ENCODE measurements around the gene SMAD2.
"Not testable (repeated sequence)": the region's sequence is repeated elsewhere in the genome, so short reads cannot be mapped to it uniquely, and the experiment has no call there.

- not testable (repeated sequence) for TF ChIP-seq POLR2AphosphoS5 (IDR thresholded peaks at IDR 0.05; ENCODE audit: low read depth, low read length); POLR2A (IDR thresholded peaks at IDR 0.05; ENCODE audit: low read depth, low read length); TAF1 (IDR thresholded peaks at IDR 0.05; ENCODE audit: borderline replicate concordance, low read depth, low read length)
These were observed 102.4 kb downstream of the SMAD2 start for GRCh38 chr18:47828031-47828430.
